ENCODE data around the gene GPX2. TPM values are rescaled to one million over a fixed set of nuclear protein-coding genes. Genes with fewer than 3 reads are reported as not detected.

GPX2 gene
- total and polyA plus RNA-seq, 2 of the 4 experiments (the other 2 are of a cell fraction), result not detected

- no peaks in the 10 kb centered on the region for H3K79me1 ChIP-seq (ENCODE audit: low read depth in 1 of 2, low read length in 2 of 2)
- H2BK5ac ChIP-seq (ENCODE audit: low read depth, low read length, poor library complexity, severe bottlenecking), result no peak overlapping the region
- no peak overlapping the region for H3K4me2 ChIP-seq (ENCODE audit: low read depth, low read length)
- no peak overlapping the region for H3K9ac ChIP-seq (ENCODE audit: low read depth, low read length)
- dilution Hi-C loops (cut with HindIII; ENCODE audit: low sequenced_read_pairs, unreplicated experiment) (no loop called here), intact Hi-C loops (cut with micrococcal nuclease) (loop anchor here (5.0 kb wide), 1 partner anchor 67 kb away; the partner anchor contains the start of gene CHURC1), in situ Hi-C loops (cut with MboI; ENCODE audit: low sequenced_read_pairs) (no loop called here)
- peaks cover 3% of the 10 kb centered on the region; the same call in 1 of the 2 replicates for H3K4me1 ChIP-seq (ENCODE audit: control insufficient read depth, insufficient read depth, low read length)
- no peak overlapping the region for H4K8ac ChIP-seq (ENCODE audit: low read depth in 2 of 2, low read length in 2 of 2)
- no peak overlapping the region for H2BK120ac ChIP-seq (ENCODE audit: low read depth, low read length)
- H4K91ac ChIP-seq (ENCODE audit: insufficient read depth, low read depth, low read length), result no peak overlapping the region
- ATAC-seq (ENCODE audit: low read depth) (peak; percentile 86), DNase-seq (peak; percentile 77)
- no peak overlapping the region for H3K23ac ChIP-seq (ENCODE audit: low read depth, low read length)
- peak overlapping the region; percentile 61 for H2AFZ ChIP-seq (replicated peaks; ENCODE audit: low read length, poor library complexity)
- no peak overlapping the region for H2AK9ac ChIP-seq (replicated peaks; ENCODE audit: low read depth, low read length, poor library complexity)
- H4K5ac ChIP-seq (ENCODE audit: low read depth, low read length), result no peak overlapping the region
- no peak overlapping the region for H2BK20ac ChIP-seq (ENCODE audit: low read depth, low read length)
- no peak overlapping the region for H3K27ac ChIP-seq (ENCODE audit: insufficient read depth, low read length)
- H3K27me3 ChIP-seq (ENCODE audit: control insufficient read depth, insufficient read depth, low read length), result peaks cover 16% of the 10 kb centered on the region
- no peak overlapping the region for H3K18ac ChIP-seq (ENCODE audit: low read depth, low read length)
- H3K4ac ChIP-seq (ENCODE audit: low read depth, low read length), result no peak overlapping the region
- no CpG with 5 or more reads among the region's 5 CpGs for WGBS, 2 experiments (ENCODE audit: extremely low coverage in 2 of 2, insufficient read length in 1 of 2)
- ChIA-PET POLR2A (ENCODE audit: unreplicated experiment) (no interaction called here), CTCF (interaction anchor here (1.0 kb wide), 1 partner anchor 40 kb away, joined by 3 read pairs; no protein-coding TSS in a partner anchor)
- H3K56ac ChIP-seq (ENCODE audit: extremely low read depth, insufficient read depth, low read length), result no peak overlapping the region
- no TSS peak for BruUV-seq (replicated peaks)
- no peaks in the 10 kb centered on the region for H3K9me1 ChIP-seq (ENCODE audit: insufficient read depth, low read length)
- H2BK15ac ChIP-seq (ENCODE audit: low read depth, low read length), result no peak overlapping the region
- no peak overlapping the region for H3K4me3 ChIP-seq (ENCODE audit: insufficient read depth, low read depth, low read length)
- H4K20me1 ChIP-seq (ENCODE audit: insufficient read depth, low read length), result no peaks in the 10 kb centered on the region
- H2AK5ac ChIP-seq (ENCODE audit: low read depth, low read length), result no peak overlapping the region
- no peaks in the 10 kb centered on the region for H3K36me3 ChIP-seq (ENCODE audit: control insufficient read depth, insufficient read depth, low read length)
- no peak for TF ChIP-seq CTCF (conservative IDR thresholded peaks at IDR 0.05; ENCODE audit: low read depth, low read length)
- no peak for TF ChIP-seq CEBPB (IDR thresholded peaks at IDR 0.05; ENCODE audit: low read depth, low read length)
- TF ChIP-seq MAZ (IDR thresholded peaks at IDR 0.05; ENCODE audit: borderline replicate concordance, low read depth, low read length), result no peak
- TF ChIP-seq RCOR1 (IDR thresholded peaks at IDR 0.05; ENCODE audit: insufficient replicate concordance, low read length), result no peak
- TF ChIP-seq FOS (IDR thresholded peaks at IDR 0.05; ENCODE audit: low read depth, low read length), result peak; percentile 30; the same call in 1 of the 2 replicates
- TF ChIP-seq ELK1 (IDR thresholded peaks at IDR 0.05; ENCODE audit: borderline replicate concordance, low read depth, low read length), result no peak
- no peaks in the 10 kb centered on the region for H3K9me3 ChIP-seq (ENCODE audit: control insufficient read depth, insufficient read depth, low read length)
- H3K14ac ChIP-seq (replicated peaks; ENCODE audit: low read depth, low read length), result no peak overlapping the region
These were observed 37.0 kb upstream of the GPX2 start for GRCh38 chr14:64979336-64980074.
